Activated CD8-positive, alpha-beta T cell treated with anti-CD3 and anti-CD28 coated beads for 36 hours (primary cell): ENCODE measurements around the gene NDUFA9. TPM values are rescaled to one million over a fixed set of nuclear protein-coding genes. Genes with fewer than 3 reads are reported as not detected.

Experiments used
- ATAC-seq: fragments of 200-7000 bp; cut with Tn5 transposase; one replicate; pipeline ENCODE4 v1.10.0; 2021; ENCODE audit warnings: mild to moderate bottlenecking, moderate library complexity
- CTCF ChIA-PET: fragments of 350-600 bp; sonication (Branson Sonifier 250); formaldehyde crosslinking; loops from one replicate; lab custom pipeline; 2021; ENCODE audit warnings: antibody characterized with exemption; lab: Charles Lee
- POLR2A ChIA-PET: fragments of 350-600 bp; sonication (Branson Sonifier 250); formaldehyde crosslinking; loops from one replicate; lab custom pipeline; 2021; ENCODE audit warnings: antibody characterized with exemption; lab: Charles Lee
- DNase-seq: peaks from one replicate; pipeline ENCODE4 v3.0.0-alpha.2; 2020
- H3K27ac Mint-ChIP-seq: one replicate; pipeline ENCODE4 v1.8.0; 2021; ENCODE audit warnings: mild to moderate bottlenecking, mixed read lengths
- H3K27me3 Mint-ChIP-seq: one replicate; pipeline ENCODE4 v1.8.0; 2021; ENCODE audit warnings: mixed read lengths
- H3K36me3 Mint-ChIP-seq: one replicate; pipeline ENCODE4 v1.8.0; 2021; ENCODE audit warnings: low read depth, mixed read lengths
- H3K4me1 Mint-ChIP-seq: one replicate; pipeline ENCODE4 v1.8.0; 2021; ENCODE audit warnings: low read depth, mixed read lengths
- H3K4me3 Mint-ChIP-seq: one replicate; pipeline ENCODE4 v1.8.0; 2021; ENCODE audit warnings: mild to moderate bottlenecking, moderate library complexity, mixed read lengths
- H3K9me3 Mint-ChIP-seq: one replicate; pipeline ENCODE4 v1.8.0; 2021; ENCODE audit warnings: mixed read lengths
- intact Hi-C: fragments of 100-400 bp; cut with micrococcal nuclease; formaldehyde crosslinking; loops from one replicate; pipeline ENCODE4 v1.10.0; 2022
- total RNA-seq, 2 experiments: library from RNA; stranded (reverse); gene quantifications; one replicate each; pipeline ENCODE4 v1.2.3, GENCODE V29; 2021
- TF ChIP-seq, protein P1 (sequence below): fragments of 200-600 bp; IDR thresholded peaks from one replicate; pipeline ENCODE4 v1.8.0; 2022; ENCODE audit warnings: antibody characterized with exemption, mild to moderate bottlenecking

NDUFA9 gene
- total RNA-seq, 2 experiments from 2014 or later = 117 to 122 TPM

GRCh38 chr12:4665236-4665635 lies 16.3 kb downstream of the NDUFA9 start:
- ATAC-seq = no peak
- ChIA-PET POLR2A (no interaction called here), CTCF (no interaction called here)
- Mint-ChIP-seq H3K27ac (no peak overlapping the region), H3K4me3 (no peak overlapping the region), H3K4me1 (no peaks in the 10 kb centered on the region), H3K36me3 (peaks cover 37% of the 10 kb centered on the region), H3K27me3 (no peaks in the 10 kb centered on the region), H3K9me3 (no peaks in the 10 kb centered on the region)
- DNase-seq = no peak
- TF ChIP-seq, protein P1, sequence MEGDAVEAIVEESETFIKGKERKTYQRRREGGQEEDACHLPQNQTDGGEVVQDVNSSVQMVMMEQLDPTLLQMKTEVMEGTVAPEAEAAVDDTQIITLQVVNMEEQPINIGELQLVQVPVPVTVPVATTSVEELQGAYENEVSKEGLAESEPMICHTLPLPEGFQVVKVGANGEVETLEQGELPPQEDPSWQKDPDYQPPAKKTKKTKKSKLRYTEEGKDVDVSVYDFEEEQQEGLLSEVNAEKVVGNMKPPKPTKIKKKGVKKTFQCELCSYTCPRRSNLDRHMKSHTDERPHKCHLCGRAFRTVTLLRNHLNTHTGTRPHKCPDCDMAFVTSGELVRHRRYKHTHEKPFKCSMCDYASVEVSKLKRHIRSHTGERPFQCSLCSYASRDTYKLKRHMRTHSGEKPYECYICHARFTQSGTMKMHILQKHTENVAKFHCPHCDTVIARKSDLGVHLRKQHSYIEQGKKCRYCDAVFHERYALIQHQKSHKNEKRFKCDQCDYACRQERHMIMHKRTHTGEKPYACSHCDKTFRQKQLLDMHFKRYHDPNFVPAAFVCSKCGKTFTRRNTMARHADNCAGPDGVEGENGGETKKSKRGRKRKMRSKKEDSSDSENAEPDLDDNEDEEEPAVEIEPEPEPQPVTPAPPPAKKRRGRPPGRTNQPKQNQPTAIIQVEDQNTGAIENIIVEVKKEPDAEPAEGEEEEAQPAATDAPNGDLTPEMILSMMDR = no peak
- intact Hi-C loops = no loop called here

DNA sequence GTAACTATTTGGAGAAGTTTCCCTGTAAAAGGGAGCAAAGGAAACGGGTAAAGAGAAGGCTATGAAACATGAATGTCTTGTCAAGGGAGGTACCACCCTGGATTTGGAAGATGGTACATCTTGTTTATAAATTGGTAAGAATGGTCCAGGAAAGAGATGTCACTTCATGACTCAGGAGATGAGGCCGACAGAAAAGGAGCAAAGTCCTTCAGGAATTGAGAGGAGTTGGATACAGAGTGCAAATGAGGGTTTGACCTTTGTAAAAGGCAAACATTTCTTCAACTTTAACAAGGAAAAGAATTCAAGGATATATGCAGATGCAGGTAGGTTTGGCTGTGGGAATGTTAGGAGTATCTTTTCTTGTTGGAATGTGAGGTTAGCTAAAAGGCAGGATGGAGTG lies 30.8 kb downstream of the NDUFA9 start:
- no peaks in the 10 kb centered on the region for H3K27me3 Mint-ChIP-seq
- intact Hi-C loops = no loop called here
- no peaks in the 10 kb centered on the region for H3K9me3 Mint-ChIP-seq
- no peak overlapping the region for H3K27ac Mint-ChIP-seq
- H3K36me3 Mint-ChIP-seq = peaks cover 31% of the 10 kb centered on the region
- CTCF ChIA-PET = no interaction called here
- H3K4me1 Mint-ChIP-seq = no peaks in the 10 kb centered on the region
- TF ChIP-seq, protein P1 = no peak
- no peak for ATAC-seq
- no peak overlapping the region for H3K4me3 Mint-ChIP-seq
- no peak for DNase-seq
- POLR2A ChIA-PET = no interaction called here

GRCh38 chr12:4681732-4682131 lies 32.8 kb downstream of the NDUFA9 start:
- CTCF ChIA-PET = no interaction called here
- Mint-ChIP-seq H3K4me3 (no peak overlapping the region), H3K27ac (no peak overlapping the region), H3K4me1 (no peaks in the 10 kb centered on the region), H3K36me3 (peaks cover 45% of the 10 kb centered on the region), H3K27me3 (no peaks in the 10 kb centered on the region), H3K9me3 (no peaks in the 10 kb centered on the region)
- TF ChIP-seq, protein P1 = no peak
- no peak for ATAC-seq
- intact Hi-C loops = no loop called here
- POLR2A ChIA-PET = no interaction called here
- no peak for DNase-seq

- TF ChIP-seq, protein P1 = no peak
- Mint-ChIP-seq H3K4me1 (no peaks in the 10 kb centered on the region), H3K27ac (no peak overlapping the region), H3K27me3 (no peaks in the 10 kb centered on the region), H3K36me3 (peaks cover 68% of the 10 kb centered on the region), H3K4me3 (no peak overlapping the region), H3K9me3 (no peaks in the 10 kb centered on the region)
- POLR2A ChIA-PET = no interaction called here
- DNase-seq (no peak), ATAC-seq (no peak)
- intact Hi-C loops = no loop called here
- CTCF ChIA-PET = no interaction called here
Measured at GRCh38 chr12:4685317-4685716, 36.4 kb downstream of the NDUFA9 start.

GRCh38 chr12:4690760-4691159 lies 41.8 kb downstream of the NDUFA9 start:
- Mint-ChIP-seq H3K27ac (no peak overlapping the region), H3K4me1 (no peaks in the 10 kb centered on the region), H3K4me3 (no peak overlapping the region), H3K9me3 (no peaks in the 10 kb centered on the region), H3K27me3 (no peaks in the 10 kb centered on the region), H3K36me3 (peaks cover 47% of the 10 kb centered on the region)
- CTCF ChIA-PET = interaction anchor here (1.0 kb wide), 1 partner anchor 38 kb away, joined by 3 read pairs; no protein-coding TSS in a partner anchor
- TF ChIP-seq, protein P1 = no peak
- POLR2A ChIA-PET = no interaction called here
- intact Hi-C loops = no loop called here
- no peak for ATAC-seq
- no peak for DNase-seq

Other genes with a start within 250 kb of the NDUFA9 start
- gene FGF6, start 203.3 kb upstream of the NDUFA9 start, total RNA-seq = not detected
- gene RAD51AP1, start 110.2 kb upstream of the NDUFA9 start, total RNA-seq = 10 to 100 TPM; 44.7 to 47.8 TPM
- 10 to 100 TPM; 35.0 TPM for gene DYRK4, start 86.9 kb upstream of the NDUFA9 start, total RNA-seq
- 1 to 10 TPM; 2.0 to 3.5 TPM for gene AKAP3, start 63 bp upstream of the NDUFA9 start, total RNA-seq
- under 1 TPM; 0.38 to 0.60 TPM for gene GALNT8, start 71.3 kb downstream of the NDUFA9 start, total RNA-seq